HG02623 (cell line): ENCODE results near the gene MARVELD3.

ENCODE experiments used
- ATAC-seq: cut with Tn5 transposase; IDR thresholded peaks from one replicate; pipeline ENCODE4 v1.9.1; 2021; ENCODE audit warnings: moderate library complexity; ENCODE audit not compliant: unreplicated experiment

The MARVELD3 gene

DNA sequence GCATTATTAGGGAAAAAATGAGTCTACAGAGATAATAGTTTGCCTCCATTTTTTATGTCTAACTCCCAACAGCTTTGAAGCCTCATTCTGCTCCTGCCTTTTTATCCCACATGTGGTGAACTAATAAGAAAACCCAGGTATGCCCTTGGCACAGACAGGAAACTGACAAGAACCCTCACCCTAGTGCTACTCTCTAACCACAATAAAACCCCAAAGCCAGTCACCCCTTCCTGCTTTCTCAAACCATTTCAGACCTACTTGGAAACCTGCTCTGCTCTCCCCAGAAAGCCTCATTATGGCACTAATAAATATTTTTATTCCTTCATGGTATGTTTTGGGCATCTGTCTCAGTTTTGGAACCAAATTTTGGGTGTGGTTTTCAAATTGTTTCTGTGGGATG lies 3.9 kb upstream of the MARVELD3 start:
- no peak for ATAC-seq

DNA sequence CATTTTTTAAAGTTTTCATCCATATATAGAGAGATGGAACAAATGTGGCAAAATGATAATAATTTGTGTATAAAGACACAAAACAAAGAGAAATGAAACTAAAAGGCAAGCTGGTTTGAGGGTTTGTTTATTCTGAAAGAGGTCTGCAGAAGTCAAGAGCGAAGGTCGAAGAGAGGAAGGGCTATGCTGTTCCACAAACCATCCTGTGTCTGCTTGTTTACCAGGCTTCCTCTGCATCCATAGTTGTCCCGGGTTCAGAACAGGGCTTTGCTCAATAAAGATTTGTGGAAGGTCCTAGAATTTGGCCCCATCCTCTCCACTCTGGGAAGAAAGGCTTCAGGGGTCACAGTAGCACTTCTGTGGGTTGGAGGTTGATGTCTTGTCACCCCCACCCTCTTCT lies 2.4 kb upstream of the MARVELD3 start:
- no peak for ATAC-seq

DNA sequence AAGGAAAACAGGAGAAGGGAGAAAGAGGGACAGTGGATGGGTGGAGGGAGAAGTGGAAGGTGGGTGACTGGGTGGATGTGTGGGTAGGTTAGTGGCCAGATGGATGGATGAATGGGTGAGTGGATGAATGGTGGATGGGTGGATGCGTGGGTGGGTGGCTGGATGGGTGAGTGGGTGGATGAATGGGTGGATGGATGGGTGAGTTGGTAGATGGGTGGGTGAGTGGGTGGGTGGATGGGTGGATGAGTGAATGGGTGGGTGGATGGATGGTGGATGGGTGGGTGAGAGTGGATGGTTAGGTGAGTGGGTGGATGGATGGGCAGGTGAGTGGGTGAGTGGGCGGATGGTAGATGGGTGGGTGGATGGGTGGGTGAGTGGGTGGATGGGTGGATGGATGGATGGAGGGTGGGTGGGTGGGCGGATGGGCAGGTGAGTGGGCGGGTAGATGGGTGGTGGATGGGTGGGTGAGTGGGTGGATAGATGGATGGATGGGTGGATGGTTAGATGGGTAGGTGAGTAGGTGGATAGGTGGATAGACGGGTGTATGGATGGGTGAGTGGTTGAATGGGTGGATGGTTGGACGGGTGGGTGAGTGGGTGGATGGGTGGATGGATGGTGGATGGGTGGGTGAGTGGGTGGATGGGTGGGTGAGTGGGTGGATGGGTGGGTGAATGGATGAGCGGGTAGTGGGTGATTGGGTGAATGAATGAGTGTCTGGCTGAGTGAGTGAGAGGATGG lies 702 bp upstream of the MARVELD3 start:
- ATAC-seq, result no peak

DNA sequence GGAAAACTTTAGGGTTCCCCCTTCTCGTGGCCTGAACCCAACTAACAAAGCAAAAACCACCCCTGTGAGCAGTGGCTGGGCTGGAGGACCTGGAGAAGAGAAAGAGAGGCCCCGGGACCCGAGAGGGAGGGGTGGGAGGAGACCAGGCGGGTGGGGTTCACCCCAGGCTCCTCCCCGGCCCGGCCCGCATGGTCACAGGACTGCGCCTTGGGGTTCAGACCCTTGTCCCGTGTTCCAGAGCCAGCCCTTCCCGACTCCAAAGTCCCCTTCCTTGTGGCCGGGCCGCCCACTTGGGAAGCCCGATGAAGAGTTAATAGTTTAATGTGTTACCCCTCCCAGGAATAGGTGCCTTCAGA lies 852 bp downstream of the MARVELD3 start:
- ATAC-seq, result no peak

DNA sequence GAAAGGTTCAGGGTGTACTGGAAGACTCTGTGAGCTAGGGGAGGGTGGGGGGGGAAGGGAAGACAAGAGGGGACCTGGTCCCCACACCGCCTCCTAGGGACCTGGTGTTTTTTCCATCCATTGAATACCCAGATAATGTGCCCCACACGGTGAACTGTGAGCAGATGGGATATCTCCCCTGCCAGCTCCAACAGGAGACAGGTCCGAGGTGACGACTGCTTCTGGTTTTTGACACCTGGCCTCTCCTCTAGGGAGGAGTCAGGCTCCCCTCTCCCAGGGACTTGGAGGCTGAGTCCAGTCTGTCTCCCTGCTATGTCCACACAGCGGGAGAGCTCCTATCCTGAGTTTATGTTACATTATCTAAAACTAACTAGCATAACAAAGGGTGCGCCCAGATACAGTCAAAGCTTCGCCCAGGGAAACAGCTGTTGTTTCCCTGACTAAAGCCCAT lies 1.8 kb downstream of the MARVELD3 start:
- ATAC-seq, result no peak

DNA sequence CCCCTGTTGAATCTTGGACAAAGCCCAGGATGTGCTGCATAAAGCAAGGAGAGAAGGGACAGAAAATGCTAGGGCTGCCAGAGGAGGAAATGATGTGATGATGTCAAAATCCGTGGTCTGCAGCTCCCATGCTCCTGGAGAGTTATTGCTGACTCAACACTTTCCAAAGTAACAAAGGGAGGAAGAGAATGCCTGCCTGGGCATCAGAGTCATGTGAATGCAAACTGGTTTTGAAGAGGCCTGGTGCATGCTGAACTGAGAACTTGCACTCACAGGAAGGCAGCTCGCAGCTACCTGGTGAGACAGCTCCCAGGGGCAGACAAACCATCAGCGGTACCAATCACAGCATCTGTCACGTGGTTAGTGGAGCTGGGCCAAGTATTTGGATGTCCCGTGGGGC lies 2.8 kb downstream of the MARVELD3 start:
- ATAC-seq, result no peak

DNA sequence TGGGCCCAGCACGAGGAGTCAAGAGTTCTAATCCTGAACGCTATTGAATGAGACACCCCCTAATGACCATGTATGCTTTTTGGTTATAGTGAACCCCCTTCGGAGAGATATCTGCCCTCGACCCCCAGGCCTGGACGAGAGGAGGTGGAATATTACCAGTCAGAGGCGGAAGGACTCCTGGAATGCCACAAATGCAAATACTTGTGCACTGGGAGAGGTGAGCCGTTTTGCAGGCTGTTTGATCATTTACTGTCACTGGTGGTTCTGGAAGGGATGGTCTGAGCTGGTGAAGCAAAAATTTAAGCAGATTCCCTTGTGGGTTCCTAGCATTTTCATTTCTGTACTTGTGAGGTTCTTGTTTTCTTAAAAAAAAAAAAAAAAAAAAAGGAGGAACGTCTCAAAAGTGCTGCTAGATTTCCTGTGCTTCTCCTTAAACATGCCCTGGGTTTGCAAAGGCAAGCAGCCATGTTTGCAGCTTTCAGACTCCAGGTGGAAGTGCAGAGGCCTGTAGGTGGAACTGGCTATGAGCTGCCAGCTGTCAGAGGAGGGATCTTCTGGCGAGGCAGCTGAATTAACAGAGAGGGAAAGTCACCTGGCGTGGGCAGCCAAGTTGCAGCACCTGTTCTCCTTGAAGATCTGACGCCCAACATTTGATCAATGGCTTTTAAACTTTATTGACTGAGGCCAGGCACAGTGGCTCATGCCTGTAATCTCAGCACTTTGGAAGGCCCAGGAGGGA lies 3.5 kb downstream of the MARVELD3 start:
- no peak for ATAC-seq

DNA sequence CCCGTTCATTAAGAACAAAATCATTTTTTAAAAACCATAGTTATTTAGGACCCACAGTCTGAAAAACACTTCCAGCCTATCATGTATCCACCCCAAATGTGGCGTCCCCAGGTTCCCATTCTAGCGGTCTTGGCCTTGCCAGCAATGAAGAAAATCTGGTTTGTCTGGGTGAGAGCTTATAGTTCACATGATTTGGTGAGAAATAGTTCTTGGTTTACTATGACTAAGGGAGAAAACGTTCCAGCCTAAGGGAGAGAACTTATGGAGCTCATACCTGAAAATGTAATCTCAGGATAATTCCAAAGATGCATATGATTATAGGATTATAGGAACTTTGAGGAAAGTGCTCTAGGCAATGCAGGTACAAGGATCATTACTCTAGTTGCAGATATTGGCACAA lies 4.8 kb downstream of the MARVELD3 start:
- no peak for ATAC-seq

DNA sequence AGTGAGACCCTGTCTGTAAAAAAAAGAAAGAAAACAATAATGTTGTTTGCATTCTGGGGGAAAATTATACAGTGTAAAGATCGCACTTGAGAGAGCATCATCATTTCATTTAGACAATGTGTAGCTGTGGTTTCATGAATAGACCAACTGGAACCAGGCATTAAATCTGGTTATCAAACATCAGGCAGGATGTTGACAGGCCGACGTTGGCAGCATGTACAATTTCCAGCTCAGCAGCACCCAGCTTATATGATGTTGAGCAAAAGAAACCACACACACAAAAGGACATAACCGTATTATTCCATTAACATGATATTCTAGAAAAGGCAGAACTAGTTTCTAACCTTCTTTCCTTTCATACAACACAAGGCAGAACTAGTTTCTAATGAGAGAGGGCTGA lies 5.8 kb downstream of the MARVELD3 start:
- no peak for ATAC-seq

DNA sequence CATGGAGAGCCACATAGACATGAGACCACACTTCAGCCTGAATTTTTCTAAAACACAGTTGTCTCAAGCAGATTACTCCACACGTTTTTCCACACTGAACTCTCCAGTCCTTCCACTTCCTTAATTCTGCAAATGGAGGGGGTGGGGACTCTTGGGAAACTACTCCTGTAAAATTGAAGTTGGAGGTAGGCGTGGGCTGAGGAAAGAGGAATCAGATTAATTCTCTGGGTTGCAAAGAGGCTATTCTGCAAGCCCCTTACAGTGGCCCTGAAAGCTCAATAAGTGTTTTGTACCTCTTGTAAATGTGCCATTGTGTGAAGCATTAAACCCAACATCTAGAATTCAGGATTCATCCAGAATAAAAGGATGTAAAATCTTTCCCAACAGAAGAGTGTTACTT lies 9.6 kb downstream of the MARVELD3 start:
- no peak for ATAC-seq

DNA sequence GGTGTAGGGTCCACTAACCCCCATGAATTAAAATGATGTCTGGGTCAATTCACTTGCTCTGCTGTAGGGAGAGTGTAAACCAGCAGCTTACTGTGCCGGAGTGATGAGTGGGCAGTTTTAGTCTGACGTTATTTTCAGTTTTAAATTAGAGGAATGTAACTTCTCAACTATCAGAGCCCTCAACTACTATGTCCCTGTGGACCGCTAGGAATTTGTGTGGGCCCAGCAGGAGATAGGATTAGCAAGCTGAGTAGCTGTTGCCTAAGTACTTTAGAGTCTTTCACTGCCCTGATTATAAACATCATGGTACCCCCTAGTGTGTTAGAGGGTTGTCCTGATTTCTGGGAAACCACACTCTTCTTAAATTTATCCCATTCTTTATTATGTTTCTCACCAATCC lies 11.4 kb downstream of the MARVELD3 start:
- no peak for ATAC-seq

DNA sequence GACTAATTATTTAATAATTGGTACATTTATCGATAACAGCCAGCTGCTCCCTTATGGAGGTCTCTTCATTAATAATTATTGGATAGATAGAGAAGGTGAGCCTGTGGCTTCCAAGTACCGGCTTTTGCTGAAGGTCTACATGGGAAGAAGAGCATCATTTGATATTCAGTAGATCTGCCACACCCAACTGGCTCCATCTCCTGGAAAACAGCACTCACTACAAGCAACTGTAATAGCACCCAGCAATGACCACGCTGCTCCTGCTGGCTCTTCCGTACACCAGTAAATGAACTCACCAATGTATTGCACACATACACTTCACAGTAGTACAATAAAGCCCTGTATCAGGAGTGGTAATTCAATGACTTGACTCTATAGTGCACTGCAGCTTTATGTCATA lies 19.5 kb downstream of the MARVELD3 start:
- ATAC-seq, result no peak

DNA sequence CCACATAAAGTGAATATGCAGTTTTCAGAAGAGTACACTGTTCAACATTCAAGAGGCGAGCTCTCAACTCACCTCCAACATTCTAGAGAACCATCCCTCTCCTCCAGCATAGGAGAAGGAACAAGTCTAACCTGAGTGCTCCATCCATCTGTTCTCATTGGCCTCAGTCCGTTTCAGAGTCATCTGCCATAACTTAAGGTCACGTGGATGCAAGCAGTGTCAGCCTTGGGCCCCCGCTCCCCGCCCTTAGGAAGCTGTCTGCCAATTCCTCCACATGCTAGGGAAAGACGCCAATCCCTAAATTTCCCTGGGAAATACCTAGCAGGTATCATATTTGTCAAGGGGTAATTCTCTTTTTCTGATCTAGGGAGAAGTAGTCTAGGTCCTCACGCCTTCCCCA lies 21.4 kb downstream of the MARVELD3 start:
- no peak for ATAC-seq

DNA sequence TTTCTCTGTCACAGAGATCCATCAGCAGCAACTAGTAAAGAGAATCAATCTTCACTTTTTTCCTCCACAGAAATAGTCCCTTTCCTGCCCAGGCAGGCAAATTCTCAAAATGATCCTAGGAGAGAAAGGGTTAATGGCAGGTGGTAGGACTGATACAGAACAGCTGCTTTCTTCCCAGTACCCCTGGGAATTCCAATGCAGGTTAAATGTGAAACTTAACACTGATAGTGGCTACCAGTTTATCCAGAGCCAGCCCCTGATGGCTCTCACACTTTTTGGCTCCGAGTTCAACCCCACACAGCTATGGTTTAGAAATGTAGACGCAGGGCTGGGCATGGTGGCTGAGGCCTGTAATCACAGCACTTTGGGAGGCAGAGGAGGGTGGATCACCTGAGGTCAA lies 22.2 kb downstream of the MARVELD3 start:
- no peak for ATAC-seq

DNA sequence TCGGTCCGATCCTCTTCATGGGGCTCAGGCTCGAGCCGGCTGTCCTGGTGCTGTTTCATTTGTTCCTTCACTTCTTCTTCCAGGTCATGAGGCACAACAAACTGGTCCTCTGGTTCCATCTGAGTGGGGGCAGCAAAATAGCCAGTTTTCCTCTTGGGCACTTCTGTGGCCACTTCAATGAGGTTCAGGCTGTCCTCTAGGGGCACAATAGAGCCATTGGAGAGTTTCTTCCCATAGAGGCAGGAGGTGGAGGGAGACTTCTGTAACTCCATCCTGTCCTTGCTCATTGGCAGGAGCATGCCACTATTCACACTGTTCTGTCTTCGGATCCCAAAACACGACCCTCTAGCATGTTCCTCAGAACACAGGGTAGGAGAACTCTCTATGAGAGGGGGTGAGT lies 22.9 kb downstream of the MARVELD3 start:
- ATAC-seq, result no peak

DNA sequence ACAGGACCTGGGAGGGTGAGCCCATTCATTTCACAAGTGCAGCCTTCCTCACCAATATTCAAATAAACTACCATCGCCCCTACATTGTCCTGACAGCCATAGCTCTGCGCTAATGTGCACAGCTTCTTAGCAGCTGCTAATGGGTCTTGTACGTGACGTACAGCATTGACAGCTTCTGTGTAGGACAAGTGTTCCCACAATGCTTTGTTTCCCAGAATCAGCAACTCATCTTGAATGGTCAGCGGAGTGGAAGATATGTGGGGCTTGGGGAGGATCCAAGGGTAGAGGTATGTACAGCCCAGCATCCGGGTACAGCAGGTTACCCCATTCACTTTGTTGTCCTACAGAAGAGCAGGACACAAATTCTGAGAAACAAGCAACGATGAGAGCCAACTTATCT lies 23.7 kb downstream of the MARVELD3 start:
- ATAC-seq, result no peak

DNA sequence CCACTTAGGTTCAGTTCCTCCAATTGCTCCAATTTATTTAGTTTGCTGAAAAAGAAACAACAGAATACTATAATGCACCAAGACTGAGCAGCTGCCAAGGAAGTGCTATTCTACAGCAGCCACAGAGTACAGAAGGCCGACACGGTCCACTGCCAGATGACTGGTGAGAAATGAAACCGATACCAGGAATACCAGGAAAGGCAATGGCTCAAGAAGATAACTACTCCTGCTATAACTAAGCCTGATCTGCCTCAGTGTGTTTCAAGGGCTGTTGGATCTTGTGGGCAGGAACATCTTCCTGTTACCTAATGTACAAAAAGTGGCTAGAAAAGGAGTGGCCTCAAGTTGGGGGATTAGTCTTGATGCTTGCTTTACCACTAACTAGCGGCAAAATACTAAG lies 32.8 kb downstream of the MARVELD3 start:
- no peak for ATAC-seq

DNA sequence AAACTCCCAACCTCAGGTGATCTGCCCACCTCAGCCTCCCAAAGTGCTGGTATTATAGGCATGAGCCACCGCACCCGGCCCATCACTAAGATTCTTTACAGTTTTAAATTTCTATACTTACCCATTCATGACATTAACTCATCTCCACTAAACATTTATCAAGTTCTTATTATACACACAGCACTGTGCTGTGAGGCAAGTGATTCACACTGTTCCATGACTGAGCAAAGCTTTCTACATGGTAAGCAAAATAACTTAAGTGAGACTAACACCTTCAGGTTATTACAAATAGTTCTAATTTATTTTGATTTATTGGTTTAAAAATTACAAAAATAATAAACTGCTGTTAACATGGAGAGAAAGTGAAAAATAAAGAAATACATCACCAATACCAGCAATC lies 33.5 kb downstream of the MARVELD3 start:
- no peak for ATAC-seq

DNA sequence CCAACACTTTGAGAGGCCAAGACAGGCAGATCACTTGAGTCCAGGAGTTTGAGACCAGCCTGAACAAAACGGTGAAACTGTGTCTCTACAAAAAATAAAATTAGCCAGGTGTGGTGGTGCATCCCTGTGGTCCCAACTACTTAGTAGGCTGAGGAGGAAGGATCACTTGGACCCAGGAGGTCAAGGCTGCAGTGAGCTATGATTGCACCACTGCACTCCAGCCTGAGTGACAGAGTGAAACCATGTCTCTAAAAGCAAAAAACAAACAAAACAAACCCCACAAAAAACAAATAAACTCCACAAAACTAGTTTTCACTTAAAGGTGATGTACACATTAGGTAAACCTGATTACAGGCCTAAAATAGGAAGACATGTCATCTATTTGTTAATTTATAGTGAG lies 40.3 kb downstream of the MARVELD3 start:
- ATAC-seq, result no peak

DNA sequence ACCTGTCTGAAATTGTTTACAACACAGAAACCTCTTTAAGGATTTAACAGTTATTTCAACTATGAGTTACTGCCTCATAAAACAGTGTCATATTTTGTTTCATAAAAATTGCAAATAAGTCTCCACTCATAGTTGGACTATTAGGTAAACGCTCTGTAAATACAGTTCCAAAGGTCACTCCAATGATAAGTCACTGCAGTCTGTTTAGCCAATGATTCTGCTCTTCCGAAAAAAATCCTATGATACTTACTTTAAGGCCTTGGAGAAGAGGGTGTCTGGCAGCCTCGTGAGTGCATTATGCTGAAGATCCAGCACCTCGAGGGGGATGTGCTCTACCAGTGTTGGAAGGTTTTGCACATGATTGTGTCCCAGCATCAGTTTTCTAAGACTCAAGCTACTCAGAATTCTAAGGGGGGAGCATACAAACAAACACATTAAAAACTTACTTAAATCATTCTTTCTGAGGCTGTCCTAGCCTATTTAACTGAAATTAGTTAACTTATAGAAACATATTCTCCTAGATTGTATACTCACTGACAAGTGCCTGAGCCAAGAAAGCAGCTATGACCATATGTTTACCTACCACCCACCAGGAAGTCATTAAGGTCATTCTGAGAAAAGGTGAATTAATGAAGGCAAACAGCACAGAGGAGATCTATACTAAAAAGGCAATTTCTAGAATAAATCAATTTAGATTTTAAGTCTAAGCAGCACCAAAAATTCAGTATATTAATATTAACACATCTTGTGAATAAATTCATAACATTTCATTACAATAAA lies 41.1 kb downstream of the MARVELD3 start:
- no peak for ATAC-seq

DNA sequence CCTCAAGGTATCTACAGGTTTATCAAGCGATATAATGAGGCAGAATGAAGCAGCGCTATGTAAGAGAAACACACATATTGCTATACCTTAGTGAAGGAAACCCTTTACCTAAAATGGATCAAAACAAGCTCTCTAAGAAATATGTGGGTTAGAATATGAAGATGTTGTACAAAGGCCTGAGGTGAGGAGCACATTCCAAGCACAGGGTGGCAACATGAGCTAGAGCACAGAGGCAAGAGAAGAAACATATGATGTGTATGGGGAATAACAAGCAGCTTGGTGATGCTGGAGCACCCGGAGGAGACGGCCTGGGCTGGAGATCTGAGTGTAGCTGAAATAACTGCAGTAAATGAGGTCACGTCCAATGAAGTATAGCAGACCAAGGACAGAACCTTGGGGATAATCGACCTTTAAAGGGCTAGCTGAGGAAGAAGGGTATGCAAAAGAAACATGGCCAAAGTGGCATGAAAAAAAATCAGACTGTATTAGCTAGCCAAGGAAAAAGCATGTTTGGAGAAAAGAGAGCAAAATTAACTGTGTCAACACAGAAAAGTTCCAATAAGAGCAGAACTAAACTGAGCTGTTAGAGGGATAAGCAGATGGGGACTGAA lies 44.0 kb downstream of the MARVELD3 start:
- ATAC-seq, result no peak

DNA sequence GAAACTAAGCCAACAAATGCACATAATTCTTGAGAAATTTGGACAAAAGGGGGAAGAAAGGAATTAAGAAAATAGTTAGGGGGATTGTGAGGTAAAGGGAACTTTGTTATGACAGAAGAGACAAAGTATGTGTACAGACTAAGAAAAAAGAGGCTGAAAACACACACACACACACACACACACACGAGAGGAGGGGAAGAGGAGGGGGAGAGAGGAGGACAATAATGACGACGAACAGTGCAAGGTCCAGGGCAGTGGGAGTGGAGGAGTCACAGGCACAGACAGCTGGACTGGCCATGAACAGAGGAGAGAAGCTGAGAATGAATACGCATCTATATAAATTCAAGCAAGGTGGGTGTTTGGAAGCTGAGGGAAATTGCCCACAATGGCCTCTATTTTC lies 44.6 kb downstream of the MARVELD3 start:
- no peak for ATAC-seq
